Parathyroid adenoma (tissue), 2 donors: ENCODE data around the gene OR8H1.

ENCODE experiments used
- H2AFZ ChIP-seq: fragments of 300-600 bp; sonication (generic); one replicate; pipeline ENCODE4 v1.7.0; 2017; ENCODE audit warnings: antibody characterized with exemption, mild to moderate bottlenecking
- H3K27ac ChIP-seq: fragments of 300-600 bp; sonication (generic); one replicate; pipeline ENCODE4 v1.7.0; 2017
- H3K27me3 ChIP-seq: fragments of 300-600 bp; sonication (generic); one replicate; pipeline ENCODE4 v1.7.0; 2017; ENCODE audit warnings: low read length; ENCODE audit not compliant: control insufficient read depth, insufficient read depth
- H3K36me3 ChIP-seq: fragments of 300-600 bp; sonication (generic); one replicate; pipeline ENCODE4 v1.7.0; 2017; ENCODE audit warnings: low read length; ENCODE audit not compliant: control insufficient read depth, insufficient read depth
- H3K4me1 ChIP-seq: fragments of 300-600 bp; sonication (generic); one replicate; pipeline ENCODE4 v1.7.0; 2017; ENCODE audit warnings: control low read depth
- H3K4me2 ChIP-seq: fragments of 300-600 bp; sonication (generic); one replicate; pipeline ENCODE4 v1.7.0; 2017; ENCODE audit warnings: low read length
- H3K4me3 ChIP-seq: fragments of 300-600 bp; sonication (generic); one replicate; pipeline ENCODE4 v1.7.0; 2017; ENCODE audit warnings: low read depth, low read length
- H3K79me2 ChIP-seq: fragments of 300-600 bp; sonication (generic); one replicate; pipeline ENCODE4 v1.7.0; 2017; ENCODE audit warnings: control low read depth
- H3K9ac ChIP-seq: fragments of 300-600 bp; sonication (generic); one replicate; pipeline ENCODE4 v1.7.0; 2017; ENCODE audit warnings: mild to moderate bottlenecking
- H3K9me3 ChIP-seq: fragments of 300-600 bp; sonication (generic); one replicate; pipeline ENCODE4 v1.7.0; 2017; ENCODE audit warnings: low read length; ENCODE audit not compliant: control insufficient read depth
- CTCF ChIP-seq: fragments of 300-600 bp; sonication (generic); IDR thresholded peaks from one replicate; pipeline ENCODE4 v1.7.0; 2017; ENCODE audit warnings: antibody characterized with exemption, mild to moderate bottlenecking
- donor health status: primary hyperparathyroidism.

Gene OR8H1

GRCh38 chr11:56292154-56292553 is at the start of gene OR8H1:
Gene OR8H1, minus strand, starts transcription at chr11:56292254. Its CDS starts 1,192 bp downstream, at chr11:56291062.
- H3K9ac ChIP-seq: no peak within 1 kb of the TSS
- no peaks in the 10 kb centered on the region for H3K79me2 ChIP-seq
- H3K4me2 ChIP-seq: no peak within 1 kb of the TSS
- no peak for TF ChIP-seq CTCF
- no peak within 1 kb of the TSS for H3K4me3 ChIP-seq
- H3K4me1 ChIP-seq: no peaks in the 10 kb centered on the region
- H3K27ac ChIP-seq: no peak within 1 kb of the TSS
- no peak within 1 kb of the TSS for H2AFZ ChIP-seq
- no peaks in the 10 kb centered on the region for H3K27me3 ChIP-seq
- H3K9me3 ChIP-seq: no peaks in the 10 kb centered on the region
- no peaks in the 10 kb centered on the region for H3K36me3 ChIP-seq

- Histone ChIP-seq H3K27ac (no peak overlapping the region), H3K4me1 (no peaks in the 10 kb centered on the region), H3K4me3 (no peak overlapping the region), H3K36me3 (no peaks in the 10 kb centered on the region), H3K4me2 (no peak overlapping the region), H3K9me3 (no peaks in the 10 kb centered on the region), H3K9ac (no peak overlapping the region), H3K79me2 (no peaks in the 10 kb centered on the region), H3K27me3 (no peaks in the 10 kb centered on the region), H2AFZ (no peak overlapping the region)
- no peak for TF ChIP-seq CTCF
Measured at GRCh38 chr11:56340289-56340688, 48.2 kb upstream of the OR8H1 start.

GRCh38 chr11:56333156-56333555 is 41.1 kb upstream of the OR8H1 start:
- no peak for TF ChIP-seq CTCF
- Histone ChIP-seq H3K9ac (no peak overlapping the region), H3K79me2 (no peaks in the 10 kb centered on the region)

GRCh38 chr11:56331861-56332491 is 39.9 kb upstream of the OR8H1 start:
- Histone ChIP-seq H3K9ac (no peak overlapping the region), H2AFZ (no peak overlapping the region), H3K27ac (no peak overlapping the region), H3K4me3 (no peak overlapping the region), H3K27me3 (no peaks in the 10 kb centered on the region), H3K79me2 (no peaks in the 10 kb centered on the region), H3K4me1 (no peaks in the 10 kb centered on the region), H3K4me2 (no peak overlapping the region), H3K36me3 (no peaks in the 10 kb centered on the region), H3K9me3 (no peaks in the 10 kb centered on the region)
- TF ChIP-seq CTCF: no peak

More at GRCh38 chr11:56333156-56333555, 41.1 kb upstream of the OR8H1 start:
- Histone ChIP-seq H3K4me2 (no peak overlapping the region), H3K9me3 (no peaks in the 10 kb centered on the region), H3K27ac (no peak overlapping the region), H3K4me3 (no peak overlapping the region), H3K4me1 (no peaks in the 10 kb centered on the region), H3K36me3 (no peaks in the 10 kb centered on the region), H3K27me3 (no peaks in the 10 kb centered on the region), H2AFZ (no peak overlapping the region)

DNA sequence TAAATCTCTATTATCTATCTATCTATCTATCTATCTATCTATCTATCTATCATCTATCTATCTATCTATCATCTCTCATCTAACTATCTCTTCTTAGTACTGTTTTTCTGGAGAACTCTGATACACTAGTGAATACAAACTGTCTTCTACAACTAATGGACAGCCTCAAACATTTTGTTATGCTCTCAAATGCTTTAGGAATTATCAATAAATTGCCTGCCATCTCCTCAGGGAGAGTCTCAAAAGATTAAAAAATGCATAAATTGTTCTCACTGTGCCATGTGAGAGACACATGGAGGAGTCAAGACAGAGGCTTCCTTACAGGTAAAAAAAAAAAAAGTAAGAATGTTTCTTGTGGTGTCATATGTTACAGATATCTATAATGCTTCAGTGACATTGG is 22.8 kb upstream of the OR8H1 start, which contains the start of gene OR8K3:
Gene OR8K3 (plus strand): TSS at position 301 of the 400 bp plus-strand sequence. CDS start 3,163 bp downstream, outside the sequence.
- no peak within 1 kb of the TSS for H2AFZ ChIP-seq
- TF ChIP-seq CTCF: no peak
- no peak within 1 kb of the TSS for H3K4me2 ChIP-seq
- H3K36me3 ChIP-seq: no peaks in the 10 kb centered on the region
- no peaks in the 10 kb centered on the region for H3K27me3 ChIP-seq
- H3K4me1 ChIP-seq: no peaks in the 10 kb centered on the region
- H3K27ac ChIP-seq: no peak within 1 kb of the TSS
- H3K79me2 ChIP-seq: no peaks in the 10 kb centered on the region
- no peaks in the 10 kb centered on the region for H3K9me3 ChIP-seq
- H3K4me3 ChIP-seq: no peak within 1 kb of the TSS
- H3K9ac ChIP-seq: no peak within 1 kb of the TSS
